Kidney epithelial cell (primary cell): Measurements from ENCODE around the gene MCC. TPM values are rescaled to one million over a fixed set of nuclear protein-coding genes. Genes with fewer than 3 reads are reported as not detected.

Experiments used
- DNase-seq: peaks from one replicate; pipeline ENCODE4 v3.0.0-alpha.2; 2010; ENCODE audit warnings: low read depth
- H3K27me3 ChIP-seq: 2 replicates; pipeline ENCODE4 v1.6.0; 2011; ENCODE audit warnings: low read length; ENCODE audit not compliant: control insufficient read depth, insufficient read depth
- H3K36me3 ChIP-seq: 2 replicates; pipeline ENCODE4 v1.5.1; 2011; ENCODE audit warnings: low read length; ENCODE audit not compliant: control insufficient read depth, insufficient read depth
- H3K4me3 ChIP-seq: 2 replicates; pipeline ENCODE4 v1.5.1; 2011; ENCODE audit warnings: low read depth, mild to moderate bottlenecking, control low read depth, low read length
- total RNA-seq: library from RNA; depleted of rRNA; stranded (reverse); fragments of >200 nt; gene quantifications from 2 replicates; pipeline ENCODE4 v1.2.3, GENCODE V29; 2015
- TF ChIP-seq, protein P1 (sequence below): IDR thresholded peaks from 2 replicates; pipeline ENCODE4 v1.5.1; 2011; ENCODE audit warnings: mild to moderate bottlenecking, moderate library complexity, low read length, control low read depth, inconsistent platforms; ENCODE audit not compliant: insufficient read depth, poor library complexity, severe bottlenecking

The MCC gene
- total RNA-seq, 1 donor from 2014 or later = 16.7 TPM

DNA sequence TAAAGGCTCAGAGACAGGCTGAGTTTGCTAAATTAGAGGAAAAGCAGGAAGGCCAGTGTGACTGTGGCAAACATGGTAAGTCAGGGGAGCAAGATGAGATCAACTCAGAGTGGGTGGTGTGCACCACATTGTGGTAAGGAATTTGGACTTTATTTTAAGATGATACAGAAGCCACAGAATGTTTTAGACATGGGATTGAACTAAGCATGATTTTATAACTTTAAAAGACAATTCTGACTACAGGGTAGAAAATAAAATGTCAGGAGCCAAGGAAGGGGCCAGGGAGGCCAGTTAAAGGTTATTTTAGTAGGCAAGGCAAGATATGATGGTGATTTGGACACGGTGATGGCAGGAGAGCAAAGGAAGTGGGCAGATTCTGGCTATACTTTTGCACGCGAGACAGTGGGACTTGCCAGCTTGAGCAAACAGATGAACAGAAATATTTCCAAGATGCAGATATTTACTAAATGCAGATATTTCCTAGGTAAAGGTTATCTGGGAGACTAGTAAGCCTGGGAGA, 107.4 kb downstream of the MCC start:
- peaks cover 2% of the 10 kb centered on the region for H3K36me3 ChIP-seq
- H3K4me3 ChIP-seq = no peak overlapping the region
- TF ChIP-seq, protein P1, sequence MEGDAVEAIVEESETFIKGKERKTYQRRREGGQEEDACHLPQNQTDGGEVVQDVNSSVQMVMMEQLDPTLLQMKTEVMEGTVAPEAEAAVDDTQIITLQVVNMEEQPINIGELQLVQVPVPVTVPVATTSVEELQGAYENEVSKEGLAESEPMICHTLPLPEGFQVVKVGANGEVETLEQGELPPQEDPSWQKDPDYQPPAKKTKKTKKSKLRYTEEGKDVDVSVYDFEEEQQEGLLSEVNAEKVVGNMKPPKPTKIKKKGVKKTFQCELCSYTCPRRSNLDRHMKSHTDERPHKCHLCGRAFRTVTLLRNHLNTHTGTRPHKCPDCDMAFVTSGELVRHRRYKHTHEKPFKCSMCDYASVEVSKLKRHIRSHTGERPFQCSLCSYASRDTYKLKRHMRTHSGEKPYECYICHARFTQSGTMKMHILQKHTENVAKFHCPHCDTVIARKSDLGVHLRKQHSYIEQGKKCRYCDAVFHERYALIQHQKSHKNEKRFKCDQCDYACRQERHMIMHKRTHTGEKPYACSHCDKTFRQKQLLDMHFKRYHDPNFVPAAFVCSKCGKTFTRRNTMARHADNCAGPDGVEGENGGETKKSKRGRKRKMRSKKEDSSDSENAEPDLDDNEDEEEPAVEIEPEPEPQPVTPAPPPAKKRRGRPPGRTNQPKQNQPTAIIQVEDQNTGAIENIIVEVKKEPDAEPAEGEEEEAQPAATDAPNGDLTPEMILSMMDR = no peak
- no peaks in the 10 kb centered on the region for H3K27me3 ChIP-seq
- DNase-seq = no peak

DNA sequence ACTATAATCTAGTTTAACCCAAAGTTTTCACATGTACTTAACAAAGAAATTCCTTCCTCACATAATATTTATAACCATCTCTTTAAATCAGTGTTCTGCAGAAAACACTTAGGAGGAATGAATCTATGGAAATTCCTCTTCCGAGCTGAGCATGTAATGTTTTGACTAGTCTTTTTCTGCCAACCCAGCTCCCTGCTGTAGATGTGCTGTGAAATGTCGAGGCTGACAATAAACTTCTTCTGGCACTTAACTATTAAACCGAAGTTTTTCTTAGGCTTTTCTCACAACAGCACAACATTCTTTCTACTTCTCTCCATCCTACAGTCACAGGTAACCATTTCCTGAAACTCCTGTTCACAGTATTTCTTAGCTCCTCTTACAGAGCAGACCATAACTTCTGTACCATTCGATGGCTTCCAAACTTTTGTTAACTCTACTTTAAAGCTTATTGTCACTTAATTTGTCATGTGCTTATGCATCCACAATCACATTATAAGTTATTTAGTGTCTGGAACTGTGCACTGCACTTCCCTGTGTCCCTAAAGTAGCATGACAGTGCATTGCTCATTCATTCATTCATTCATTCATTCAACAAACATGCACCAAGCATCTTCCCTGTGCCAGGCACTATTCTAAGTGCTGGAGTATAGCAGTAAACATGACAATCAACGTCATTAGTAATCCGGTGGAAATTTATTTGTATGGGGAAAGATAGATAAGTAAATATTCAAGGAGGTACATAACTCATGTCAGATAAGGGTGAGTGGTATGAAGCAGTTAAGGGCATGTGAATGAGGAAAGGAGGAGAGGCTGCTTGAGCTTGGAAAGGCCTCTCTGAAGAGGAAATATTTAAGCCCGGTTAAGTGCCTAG, 108.1 kb downstream of the MCC start:
- TF ChIP-seq, protein P1 = no peak

DNA sequence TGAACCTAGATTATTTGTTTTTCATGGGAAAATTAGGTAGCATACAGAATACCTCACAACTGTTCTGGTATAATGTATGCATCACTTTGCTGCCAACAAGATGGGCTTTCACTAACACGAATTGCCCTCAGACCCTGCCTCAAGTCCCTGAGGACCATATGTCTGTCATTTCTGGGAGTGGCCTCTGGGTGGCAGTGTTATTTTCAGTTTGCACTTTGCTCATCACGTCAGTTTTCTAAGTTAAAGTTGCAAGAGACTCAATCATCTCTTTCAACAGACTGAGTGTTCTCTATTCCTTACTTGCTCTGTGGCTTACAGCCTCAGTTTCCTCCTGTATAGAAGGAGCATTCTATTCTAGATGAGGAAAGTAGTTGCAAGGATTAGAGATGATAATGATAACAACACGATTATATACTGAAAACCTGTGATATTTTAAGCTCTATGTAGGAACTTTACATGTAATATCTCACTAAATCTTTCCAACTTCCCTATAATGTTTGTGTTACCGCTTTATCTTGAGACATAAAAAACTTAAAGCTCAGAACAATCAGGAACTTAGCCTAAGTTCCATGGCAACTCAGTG, 109.2 kb downstream of the MCC start:
- TF ChIP-seq, protein P1 = peak; percentile 59
- Histone ChIP-seq H3K36me3 (peaks cover 2% of the 10 kb centered on the region), H3K27me3 (no peaks in the 10 kb centered on the region), H3K4me3 (no peak overlapping the region)
- no peak for DNase-seq

More for the DNA sequence above, 108.1 kb downstream of the MCC start:
- H3K27me3 ChIP-seq = no peaks in the 10 kb centered on the region
- DNase-seq = no peak
- H3K36me3 ChIP-seq = peaks cover 2% of the 10 kb centered on the region
- H3K4me3 ChIP-seq = no peak overlapping the region

DNA sequence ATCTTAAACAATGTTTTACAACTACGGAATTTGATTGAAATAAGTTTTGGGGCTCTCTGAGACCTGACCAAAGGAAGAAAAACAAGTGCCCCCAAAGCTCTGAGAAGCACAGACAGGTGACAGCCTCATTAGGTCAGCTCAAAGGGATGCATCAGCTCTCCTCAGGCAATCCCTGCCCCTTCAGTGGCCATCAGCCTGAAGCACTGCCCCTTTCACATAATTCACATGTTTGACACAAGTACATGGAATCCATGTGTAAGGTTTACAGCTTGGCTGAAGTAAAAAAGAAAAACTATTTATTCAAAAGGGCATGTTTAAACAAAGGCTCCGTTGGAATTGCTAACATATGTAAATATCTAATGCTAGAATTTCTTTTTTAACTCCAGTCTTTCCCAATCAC, 109.7 kb downstream of the MCC start:
- Histone ChIP-seq H3K4me3 (no peak overlapping the region), H3K27me3 (no peaks in the 10 kb centered on the region), H3K36me3 (peaks cover 2% of the 10 kb centered on the region)
- DNase-seq = no peak
- TF ChIP-seq, protein P1 = no peak

DNA sequence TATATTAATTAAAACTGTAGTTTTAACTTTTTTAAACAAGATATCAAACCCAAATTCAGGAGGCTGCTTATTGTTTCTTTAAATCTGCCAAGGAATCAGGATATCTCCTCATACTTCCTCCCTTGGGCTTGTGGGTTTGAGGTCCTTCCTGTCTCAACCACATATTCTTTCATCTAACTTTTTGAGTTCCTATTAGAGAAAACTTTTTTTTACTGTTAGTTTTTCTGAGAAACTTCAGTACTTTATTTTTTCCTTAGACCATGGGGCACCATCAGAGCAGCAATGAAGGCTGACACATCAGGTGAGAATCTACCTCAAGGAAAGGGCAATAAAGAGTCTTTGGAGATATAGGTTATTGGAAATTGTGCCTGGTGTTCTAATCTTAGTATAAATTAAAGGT, 110.2 kb downstream of the MCC start:
- Histone ChIP-seq H3K27me3 (no peaks in the 10 kb centered on the region), H3K4me3 (no peak overlapping the region), H3K36me3 (peaks cover 2% of the 10 kb centered on the region)
- DNase-seq = no peak
- TF ChIP-seq, protein P1 = no peak
